Osteoblast (primary cell): ENCODE results near the gene SAXO1. TPM values are rescaled to one million over a fixed set of nuclear protein-coding genes. Genes with fewer than 3 reads are reported as not detected.

Experiments used
- DNase-seq: peaks from one replicate; pipeline ENCODE4 v3.0.0; 2011; ENCODE audit warnings: low spot score, mixed read lengths; ENCODE audit not compliant: insufficient read length; ENCODE audit errors: missing footprints
- H2AFZ ChIP-seq: 2 replicates; pipeline ENCODE4 v1.6.0; 2011; ENCODE audit warnings: mild to moderate bottlenecking, low read length
- H3K27ac ChIP-seq: 2 replicates; pipeline ENCODE4 v1.5.1; 2011; ENCODE audit warnings: mild to moderate bottlenecking, low read depth, low read length, moderate library complexity
- H3K27me3 ChIP-seq: 2 replicates; pipeline ENCODE4 v1.6.0; 2012; ENCODE audit warnings: mild to moderate bottlenecking, control low read depth, inconsistent platforms, low read length, moderate library complexity; ENCODE audit not compliant: insufficient read depth
- H3K36me3 ChIP-seq: 2 replicates; pipeline ENCODE4 v1.5.1; 2011; ENCODE audit warnings: mild to moderate bottlenecking, low read length, control low read depth, moderate library complexity; ENCODE audit not compliant: insufficient read depth
- H3K4me1 ChIP-seq: 2 replicates; pipeline ENCODE4 v1.5.1; 2011; ENCODE audit warnings: mild to moderate bottlenecking, low read length, control low read depth, moderate library complexity; ENCODE audit not compliant: insufficient read depth
- H3K4me2 ChIP-seq: 2 replicates; pipeline ENCODE4 v1.6.0; 2011; ENCODE audit warnings: mild to moderate bottlenecking, low read length; ENCODE audit not compliant: insufficient read depth
- H3K4me3 ChIP-seq: fragments of 200-600 bp; sonication (generic); 3 replicates; pipeline ENCODE4 v1.5.1; 2012; ENCODE audit warnings: mild to moderate bottlenecking, low read length, inconsistent platforms; ENCODE audit not compliant: insufficient read depth
- H3K79me2 ChIP-seq: 2 replicates; pipeline ENCODE4 v1.6.0; 2012; ENCODE audit warnings: mild to moderate bottlenecking, low read length, control low read depth, inconsistent platforms; ENCODE audit not compliant: insufficient read depth
- H3K9me3 ChIP-seq: 2 replicates; pipeline ENCODE4 v1.5.1; 2011; ENCODE audit warnings: low read depth, low read length, control low read depth
- H4K20me1 ChIP-seq: 2 replicates; pipeline ENCODE4 v1.6.0; 2012; ENCODE audit warnings: mild to moderate bottlenecking, low read length, control low read depth; ENCODE audit not compliant: insufficient read depth
- CTCF ChIP-seq: IDR thresholded peaks from 2 replicates; pipeline ENCODE4 v1.5.1; 2011; ENCODE audit warnings: mild to moderate bottlenecking, low read depth, low read length, moderate library complexity; ENCODE audit errors: extremely low read depth
- small RNA-seq: library from RNA; depleted of rRNA; stranded (forward); fragments of <200 nt; gene quantifications from one replicate; pipeline ENCODE3, GENCODE V24; 2012
- total RNA-seq: library from RNA; depleted of rRNA; stranded (reverse); fragments of >200 nt; gene quantifications from 2 replicates; pipeline ENCODE4 v1.2.3, GENCODE V29; 2012

SAXO1 gene
- total RNA-seq, 1 donor: under 0.01 TPM

- Histone ChIP-seq H3K4me3 (no peak overlapping the region), H3K36me3 (peaks cover 41% of the 10 kb centered on the region), H3K9me3 (no peaks in the 10 kb centered on the region), H2AFZ (no peak overlapping the region), H4K20me1 (no peaks in the 10 kb centered on the region), H3K79me2 (no peaks in the 10 kb centered on the region), H3K27ac (no peak overlapping the region), H3K4me2 (no peak overlapping the region), H3K27me3 (no peaks in the 10 kb centered on the region), H3K4me1 (peaks cover 27% of the 10 kb centered on the region)
- DNase-seq: no peak
- TF ChIP-seq CTCF: no peak
These were observed 145.5 kb downstream of the SAXO1 start for GRCh38 chr9:18887546-18887945.

GRCh38 chr9:18881758-18882157, 151.3 kb downstream of the SAXO1 start:
- Histone ChIP-seq H3K4me3 (no peak overlapping the region), H3K4me2 (no peak overlapping the region), H3K27ac (no peak overlapping the region), H3K27me3 (no peaks in the 10 kb centered on the region), H3K79me2 (peaks cover 10% of the 10 kb centered on the region), H3K36me3 (peaks cover 14% of the 10 kb centered on the region), H3K9me3 (no peaks in the 10 kb centered on the region), H4K20me1 (peaks cover 5% of the 10 kb centered on the region), H3K4me1 (peaks cover 2% of the 10 kb centered on the region), H2AFZ (no peak overlapping the region)
- TF ChIP-seq CTCF: no peak
- DNase-seq: no peak

- peaks cover 5% of the 10 kb centered on the region for H4K20me1 ChIP-seq
- peaks cover 2% of the 10 kb centered on the region for H3K4me1 ChIP-seq
- H3K36me3 ChIP-seq: peaks cover 8% of the 10 kb centered on the region
- no peak overlapping the region for H3K4me2 ChIP-seq
- no peak overlapping the region for H3K4me3 ChIP-seq
- TF ChIP-seq CTCF: no peak
- no peak for DNase-seq
- H3K9me3 ChIP-seq: no peaks in the 10 kb centered on the region
- H3K27ac ChIP-seq: no peak overlapping the region
- H2AFZ ChIP-seq: no peak overlapping the region
- H3K27me3 ChIP-seq: no peaks in the 10 kb centered on the region
- peaks cover 36% of the 10 kb centered on the region for H3K79me2 ChIP-seq
These were observed 155.0 kb downstream of the SAXO1 start for GRCh38 chr9:18877984-18878383.

Small RNA genes lying within 50 kb of the gene (small RNA-seq; reads per million reads assigned to genes)
- not detected for gene RNU6-264P
- gene SCARNA8: 55.7 reads per million, percentile 96 among the genes with 10 or more reads in this experiment

Other genes with a start within 250 kb of the SAXO1 start
- gene RRAGA, start 16.2 kb upstream of the SAXO1 start, total RNA-seq: 54.6 and 59.5 TPM in 2 replicates
- gene HAUS6, start 69.7 kb upstream of the SAXO1 start, total RNA-seq: 14.5 and 16.2 TPM in 2 replicates
- gene PLIN2, start 94.3 kb upstream of the SAXO1 start, total RNA-seq: 113 and 143 TPM in 2 replicates
- gene DENND4C, start 197.5 kb upstream of the SAXO1 start, total RNA-seq: 65.1 and 83.7 TPM in 2 replicates